COLO668 (cell line): Measurements from ENCODE around the gene SNAI1.
A peak's percentile ranks its signal among the peaks of the same experiment; 100 is the strongest.
"Not testable (repeated sequence)": the region's sequence is repeated elsewhere in the genome, so short reads cannot be mapped to it uniquely, and the experiment has no call there.

ENCODE experiments used
- DNase-seq: peaks from one replicate; lab custom pipeline; 2025; ENCODE audit not compliant: unreplicated experiment; lab: John Stamatoyannopoulos, UW

SNAI1 gene

GRCh38 chr20:49985617-49986016, 2.8 kb downstream of the SNAI1 start:
- DNase-seq = peak; percentile 28

DNA sequence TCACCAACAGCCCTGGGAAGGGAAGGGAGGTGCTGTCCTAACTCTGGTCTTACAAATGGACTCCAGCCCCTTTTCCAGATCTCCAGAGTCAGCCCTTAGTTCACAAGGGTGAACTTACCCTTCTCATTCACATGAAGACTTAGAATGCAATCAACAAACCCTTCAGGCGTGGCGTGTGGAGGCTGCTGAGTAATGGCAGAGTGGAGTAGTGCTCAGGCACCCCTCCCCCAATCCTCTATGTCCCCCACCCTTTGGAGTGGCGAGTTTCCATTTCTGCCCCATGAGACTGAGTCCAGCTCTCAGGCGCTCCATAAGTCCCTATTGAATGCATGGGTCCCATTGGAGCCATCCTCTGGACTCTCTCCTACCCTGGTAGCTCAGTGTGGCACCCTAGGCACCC, 3.3 kb downstream of the SNAI1 start:
- no peak for DNase-seq

DNA sequence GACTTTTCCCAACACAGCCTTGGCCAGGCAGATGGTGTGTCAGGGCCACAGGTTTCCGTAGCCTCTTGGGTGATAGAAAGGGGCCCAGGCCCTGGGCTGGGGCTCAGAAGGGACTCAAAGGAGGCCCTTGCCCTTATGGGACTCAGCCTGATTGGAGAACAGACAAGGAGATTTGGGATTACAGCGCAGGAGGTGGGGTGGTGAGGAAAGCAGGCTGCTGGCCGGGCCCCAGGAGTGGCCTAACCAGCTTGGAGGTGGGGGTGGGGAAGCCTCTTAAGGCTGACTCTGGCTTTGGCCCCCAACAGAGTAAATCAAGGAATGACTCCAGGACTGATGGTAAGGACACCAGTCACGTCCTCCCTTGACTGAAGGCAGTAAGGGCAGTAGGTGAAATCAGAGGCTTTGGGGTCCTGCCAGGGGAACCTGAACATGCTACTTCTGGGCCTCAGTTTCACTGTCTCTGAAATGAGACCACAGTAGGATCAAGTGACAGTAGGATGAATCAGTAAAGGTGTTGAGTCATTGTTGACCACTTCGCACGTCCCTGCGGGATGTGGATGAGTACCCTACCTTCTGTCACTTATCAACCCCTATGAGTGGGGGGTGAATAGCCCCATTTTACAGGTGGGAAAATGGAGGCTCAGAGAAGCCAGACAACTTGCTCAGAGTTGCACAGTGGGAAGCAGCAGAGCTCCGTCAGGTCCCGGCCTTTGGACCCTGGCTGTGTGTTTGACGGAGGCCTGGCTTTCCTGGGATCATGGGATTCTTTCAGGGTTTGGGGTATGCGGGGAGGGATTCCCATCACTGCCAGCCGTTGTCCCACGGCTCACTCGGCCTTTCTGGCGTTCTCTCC, 4.5 kb downstream of the SNAI1 start:
- DNase-seq = no peak

GRCh38 chr20:49987868-49988690, 5.3 kb downstream of the SNAI1 start:
- no peak for DNase-seq

GRCh38 chr20:49989234-49990065, 6.7 kb downstream of the SNAI1 start:
- no peak for DNase-seq

- peak; percentile 23 for DNase-seq
Observed at GRCh38 chr20:49990271-49990720, 7.5 kb downstream of the SNAI1 start.

- no peak for DNase-seq
Observed at GRCh38 chr20:49993301-49993751, 10.5 kb downstream of the SNAI1 start.

GRCh38 chr20:49995586-49995985, 12.8 kb downstream of the SNAI1 start:
- no peak for DNase-seq

DNA sequence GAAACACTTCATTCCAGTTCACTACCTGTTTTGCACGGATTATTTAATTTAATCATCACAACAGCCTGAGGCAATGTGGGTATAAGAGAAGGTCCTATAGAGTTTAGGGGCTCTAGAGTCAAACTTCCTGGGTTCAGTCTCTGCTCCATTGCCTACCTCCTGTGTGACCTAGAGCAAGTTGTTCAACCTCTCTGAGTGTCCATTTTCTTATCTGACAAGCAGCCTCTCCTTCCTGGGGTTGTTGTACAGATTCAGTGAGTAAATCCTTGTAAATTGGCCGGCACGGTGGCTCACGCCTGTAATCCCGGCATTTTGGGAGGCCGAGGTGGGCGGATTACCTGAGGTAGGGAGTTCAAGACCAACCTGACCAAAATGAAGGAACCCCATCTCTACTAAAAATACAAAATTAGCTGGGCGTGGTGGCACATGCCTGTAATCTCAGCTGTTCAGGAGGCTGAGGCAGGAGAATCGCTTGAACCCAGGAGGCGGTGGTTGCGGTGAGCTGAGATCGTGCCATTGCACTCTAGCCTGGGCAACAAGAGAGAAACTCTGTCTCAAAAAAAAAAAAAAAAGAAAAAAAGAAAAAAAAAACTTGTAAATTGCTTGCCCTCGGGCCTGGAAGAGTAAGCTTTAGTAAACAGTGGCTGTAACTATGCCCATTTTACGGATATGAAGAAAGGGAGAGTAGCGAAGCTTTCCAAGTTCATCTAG, 15.9 kb downstream of the SNAI1 start:
- not testable (repeated sequence) for DNase-seq

DNA sequence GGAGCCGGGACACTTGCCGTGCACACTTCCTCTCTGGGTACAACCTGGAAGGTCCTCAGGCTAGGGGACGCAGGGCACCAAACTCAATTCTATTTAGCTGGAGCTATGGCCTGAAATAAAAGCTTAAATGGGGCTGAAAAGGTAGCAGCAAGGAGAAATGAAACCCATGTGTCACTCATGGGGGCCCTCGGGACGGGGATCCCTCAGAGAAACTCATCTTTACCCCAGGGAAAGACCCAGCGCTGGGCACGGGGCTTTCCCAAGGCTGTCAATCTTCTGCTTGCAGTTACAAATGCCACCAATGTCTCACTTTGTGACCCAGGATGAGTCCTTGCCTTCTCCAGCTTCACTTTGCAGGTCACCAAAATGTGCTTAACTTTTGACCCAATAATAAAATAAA, 16.5 kb downstream of the SNAI1 start:
- DNase-seq = no peak

- DNase-seq = not testable (repeated sequence)
Observed at GRCh38 chr20:50000548-50001222, 17.9 kb downstream of the SNAI1 start.

DNA sequence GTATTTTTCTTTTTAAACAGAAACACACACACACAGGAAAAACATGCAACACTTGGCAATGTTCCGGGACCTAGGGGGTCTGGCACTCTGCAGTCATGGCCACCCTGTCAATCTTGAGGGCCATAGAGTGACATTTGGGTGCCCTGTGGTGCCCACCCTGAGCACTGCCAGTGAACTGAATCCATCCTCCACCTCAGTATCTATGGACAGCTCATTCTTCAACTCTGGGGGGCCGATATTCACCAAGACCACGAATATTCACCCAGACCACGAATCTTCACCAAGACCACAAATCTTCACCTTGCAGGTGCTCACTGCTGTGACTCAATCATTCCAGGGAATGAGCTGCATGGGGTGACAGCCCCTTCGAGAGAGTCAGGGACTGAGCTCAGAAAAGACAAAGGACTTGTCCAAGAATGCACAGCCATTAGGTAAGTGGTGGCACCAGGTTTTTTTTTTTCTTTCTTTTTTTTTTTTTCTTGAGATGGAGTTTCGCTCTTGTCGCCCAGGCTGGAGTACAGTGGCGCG, 19.1 kb downstream of the SNAI1 start:
- DNase-seq = no peak

GRCh38 chr20:50003253-50003656, 20.5 kb downstream of the SNAI1 start:
- no peak for DNase-seq

DNA sequence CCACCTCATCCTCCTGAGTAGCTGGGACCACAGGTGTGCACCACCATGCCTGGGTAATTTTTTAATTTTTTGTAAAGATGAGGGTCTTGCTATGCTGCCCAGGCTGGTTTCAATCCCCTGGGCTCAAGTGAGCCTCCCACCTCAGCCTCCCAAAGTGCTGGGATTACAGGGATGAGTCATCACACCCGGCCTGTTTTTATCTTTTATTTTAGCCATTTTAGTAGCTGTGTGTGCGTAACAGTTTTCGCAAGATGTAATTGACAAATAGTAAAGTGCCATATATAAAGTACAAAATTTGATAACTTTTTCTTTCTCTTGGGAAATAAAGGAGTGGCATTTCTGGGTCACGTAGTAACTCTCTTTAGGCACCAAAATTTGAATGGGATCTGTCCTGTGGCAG, 21.4 kb downstream of the SNAI1 start:
- no peak for DNase-seq

DNA sequence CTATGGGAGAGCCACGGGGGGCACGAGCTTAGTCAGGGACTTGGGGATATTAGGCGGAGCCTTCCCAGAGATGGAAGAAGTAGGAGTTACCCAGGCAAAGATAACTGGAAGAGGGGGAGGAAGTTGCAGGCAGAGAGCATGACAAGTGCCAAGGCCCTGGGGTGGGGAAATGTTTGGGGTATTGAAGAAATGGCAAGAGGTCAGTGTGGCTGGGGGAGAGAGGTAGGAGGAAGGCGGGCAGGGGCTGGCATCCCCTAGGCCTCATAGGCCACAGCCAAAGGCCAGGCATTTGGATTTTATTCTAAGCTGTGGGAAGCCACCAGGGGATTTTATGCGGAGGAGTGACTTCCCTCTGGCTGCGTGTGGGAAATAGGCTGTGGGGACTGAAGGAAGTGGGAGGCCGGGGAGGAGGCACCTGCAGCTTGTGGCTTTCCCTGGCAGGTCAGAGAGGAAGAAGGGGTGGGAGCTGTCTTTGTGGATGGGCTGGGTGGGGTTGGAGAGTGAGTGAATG, 22.7 kb downstream of the SNAI1 start:
- no peak for DNase-seq

- no peak for DNase-seq
Observed at GRCh38 chr20:50007369-50007768, 24.6 kb downstream of the SNAI1 start.

DNA sequence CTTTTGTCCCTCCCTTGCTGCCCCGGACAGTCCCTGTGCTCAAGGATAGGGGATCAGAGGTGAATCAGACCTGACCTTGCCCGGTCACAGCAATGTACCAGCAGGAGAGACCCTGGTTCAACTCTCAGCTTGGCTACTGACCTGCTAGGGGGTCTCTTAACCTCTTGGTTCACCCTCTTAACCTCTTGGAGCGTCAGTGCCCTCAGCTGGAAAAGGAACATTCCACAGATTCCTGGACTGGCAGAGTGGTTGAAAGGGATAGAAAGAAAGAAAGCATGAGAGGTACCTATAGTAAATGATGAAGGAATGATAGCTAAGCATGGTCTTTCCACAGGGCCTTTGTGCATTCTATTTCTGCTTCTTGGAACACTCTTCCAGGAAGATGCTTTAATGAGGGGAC, 25.2 kb downstream of the SNAI1 start:
- no peak for DNase-seq

- no peak for DNase-seq
Observed at GRCh38 chr20:50009521-50010454, 27.0 kb downstream of the SNAI1 start.
